ENCODE results near the gene GLS2. TPM values are rescaled to one million over a fixed set of nuclear protein-coding genes. Genes with fewer than 3 reads are reported as not detected.

The GLS2 gene
- total RNA-seq, 1 donor from 2014 or later, result 0.49 TPM

DNA sequence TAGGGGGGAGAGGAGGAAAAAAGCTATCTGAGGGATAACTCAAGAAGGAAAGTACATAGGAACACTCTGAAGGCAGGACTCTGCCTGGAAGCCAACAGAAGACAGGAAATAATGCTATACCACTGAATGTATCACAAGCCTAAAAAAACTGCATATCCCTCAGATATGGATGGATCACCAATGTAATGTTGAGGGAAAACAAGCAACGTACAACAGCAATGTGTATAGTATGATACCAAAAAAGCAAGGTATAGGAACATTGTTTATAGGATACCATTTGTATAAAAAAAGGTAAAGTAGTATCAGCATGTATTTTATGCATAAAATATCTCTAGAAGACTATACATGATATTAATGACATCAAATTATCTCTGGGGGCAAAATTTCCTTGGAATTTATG, 3.4 kb downstream of the GLS2 start:
- DNase-seq, result no peak
- Histone ChIP-seq H3K27ac (replicated peaks) (no peak overlapping the region), H3K9me3 (replicated peaks) (peaks cover 3% of the 10 kb centered on the region), H3K4me3 (no peak overlapping the region), H3K27me3 (ENCODE audit: low read depth) (no peaks in the 10 kb centered on the region), H3K36me3 (no peaks in the 10 kb centered on the region), H3K4me1 (peaks cover 20% of the 10 kb centered on the region)
- intact Hi-C loops (cut with micrococcal nuclease), result no loop called here
- TF ChIP-seq, protein P1, sequence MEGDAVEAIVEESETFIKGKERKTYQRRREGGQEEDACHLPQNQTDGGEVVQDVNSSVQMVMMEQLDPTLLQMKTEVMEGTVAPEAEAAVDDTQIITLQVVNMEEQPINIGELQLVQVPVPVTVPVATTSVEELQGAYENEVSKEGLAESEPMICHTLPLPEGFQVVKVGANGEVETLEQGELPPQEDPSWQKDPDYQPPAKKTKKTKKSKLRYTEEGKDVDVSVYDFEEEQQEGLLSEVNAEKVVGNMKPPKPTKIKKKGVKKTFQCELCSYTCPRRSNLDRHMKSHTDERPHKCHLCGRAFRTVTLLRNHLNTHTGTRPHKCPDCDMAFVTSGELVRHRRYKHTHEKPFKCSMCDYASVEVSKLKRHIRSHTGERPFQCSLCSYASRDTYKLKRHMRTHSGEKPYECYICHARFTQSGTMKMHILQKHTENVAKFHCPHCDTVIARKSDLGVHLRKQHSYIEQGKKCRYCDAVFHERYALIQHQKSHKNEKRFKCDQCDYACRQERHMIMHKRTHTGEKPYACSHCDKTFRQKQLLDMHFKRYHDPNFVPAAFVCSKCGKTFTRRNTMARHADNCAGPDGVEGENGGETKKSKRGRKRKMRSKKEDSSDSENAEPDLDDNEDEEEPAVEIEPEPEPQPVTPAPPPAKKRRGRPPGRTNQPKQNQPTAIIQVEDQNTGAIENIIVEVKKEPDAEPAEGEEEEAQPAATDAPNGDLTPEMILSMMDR (IDR thresholded peaks at IDR 0.05; ENCODE audit: borderline replicate concordance), result no peak

DNA sequence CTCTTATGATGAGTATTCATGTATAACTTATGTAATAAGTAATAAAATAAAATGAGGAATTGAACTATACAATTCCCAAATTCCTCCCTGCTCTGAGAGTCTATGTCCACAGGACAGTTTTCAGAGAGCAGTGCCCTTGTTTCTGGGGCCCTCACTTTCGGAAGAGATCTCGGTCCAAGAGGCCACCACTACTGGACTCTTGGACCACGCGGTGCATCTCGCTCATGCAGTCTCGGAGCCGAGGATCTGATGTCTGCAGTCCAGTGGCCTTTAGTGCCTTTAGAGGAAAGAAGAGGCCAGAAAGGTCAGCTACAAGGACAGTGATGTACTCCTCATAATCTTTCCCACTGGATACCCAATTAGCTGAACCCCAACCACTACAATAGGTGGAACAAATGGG, 8.3 kb downstream of the GLS2 start:
- Histone ChIP-seq H3K4me1 (peaks cover 5% of the 10 kb centered on the region), H3K27me3 (ENCODE audit: low read depth) (no peaks in the 10 kb centered on the region), H3K4me3 (no peak overlapping the region), H3K9me3 (replicated peaks) (no peaks in the 10 kb centered on the region), H3K36me3 (no peaks in the 10 kb centered on the region), H3K27ac (replicated peaks) (no peak overlapping the region)
- TF ChIP-seq, protein P1 (IDR thresholded peaks at IDR 0.05; ENCODE audit: borderline replicate concordance), result no peak
- intact Hi-C loops (cut with micrococcal nuclease), result no loop called here
- DNase-seq, result no peak

DNA sequence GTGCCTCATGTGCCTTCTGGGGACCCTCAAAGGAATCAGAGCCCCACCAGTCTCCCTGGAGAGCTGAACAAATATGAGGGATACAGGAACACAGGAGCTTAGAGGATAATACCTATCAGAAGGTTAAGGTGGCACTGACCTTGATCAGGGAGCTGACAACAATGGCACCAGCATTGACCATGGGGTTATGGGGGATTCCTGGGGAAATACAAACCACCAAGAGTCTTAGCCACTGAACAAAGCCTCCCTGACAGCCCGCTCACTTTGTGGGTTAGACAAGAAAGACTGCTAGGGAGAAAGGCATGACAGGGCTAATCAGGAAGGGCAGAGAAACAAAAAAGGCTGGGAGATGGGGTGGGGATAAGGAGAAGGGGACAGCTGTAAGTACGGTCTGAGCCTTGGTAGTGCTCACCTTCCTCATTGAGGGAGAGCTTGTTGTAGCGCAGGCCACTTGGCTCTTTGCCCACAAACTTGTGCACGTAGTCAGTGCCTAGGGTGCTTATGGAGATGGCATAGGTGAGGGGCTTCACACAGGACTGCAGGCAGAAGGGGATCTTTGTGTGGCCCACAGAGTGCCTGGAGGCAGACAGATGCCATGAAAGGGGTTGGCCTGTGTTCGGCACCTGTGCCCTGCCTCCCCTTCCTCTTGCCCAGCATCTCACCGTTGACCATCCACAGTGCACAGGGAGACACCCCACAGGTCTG, 10.3 kb downstream of the GLS2 start:
- Histone ChIP-seq H3K27ac (replicated peaks) (no peak overlapping the region), H3K4me1 (peaks cover 11% of the 10 kb centered on the region), H3K9me3 (replicated peaks) (no peaks in the 10 kb centered on the region), H3K4me3 (no peak overlapping the region), H3K36me3 (no peaks in the 10 kb centered on the region), H3K27me3 (ENCODE audit: low read depth) (no peaks in the 10 kb centered on the region)
- intact Hi-C loops (cut with micrococcal nuclease), result no loop called here
- no peak for DNase-seq
- TF ChIP-seq, protein P1 (IDR thresholded peaks at IDR 0.05; ENCODE audit: borderline replicate concordance), result no peak

DNA sequence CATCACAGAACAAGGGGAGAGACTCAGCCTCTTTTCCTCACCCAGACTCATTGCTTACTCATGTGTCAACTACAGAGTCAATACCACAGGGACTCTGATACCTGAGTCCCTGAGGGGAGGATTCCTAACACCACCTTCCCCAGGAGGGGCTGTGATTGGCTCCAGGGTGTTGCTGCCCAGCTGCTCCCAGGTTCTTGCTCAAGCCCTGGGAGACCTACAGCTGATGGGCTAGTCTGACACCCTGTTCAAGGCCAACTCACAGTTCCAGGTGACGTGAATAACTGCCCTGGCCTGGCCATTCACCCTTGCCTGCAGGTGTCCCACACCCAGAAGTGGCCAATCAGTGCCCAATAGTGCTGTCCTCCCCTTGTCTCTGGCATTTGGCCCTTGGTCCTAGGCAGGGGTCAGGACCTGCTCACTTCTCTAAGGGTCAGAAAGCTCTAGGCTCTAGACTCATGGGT, 11.0 kb downstream of the GLS2 start:
- Histone ChIP-seq H3K9me3 (replicated peaks) (no peaks in the 10 kb centered on the region), H3K4me1 (peaks cover 11% of the 10 kb centered on the region), H3K36me3 (no peaks in the 10 kb centered on the region), H3K27me3 (ENCODE audit: low read depth) (no peaks in the 10 kb centered on the region), H3K4me3 (no peak overlapping the region), H3K27ac (replicated peaks) (no peak overlapping the region)
- intact Hi-C loops (cut with micrococcal nuclease), result no loop called here
- DNase-seq, result no peak
- TF ChIP-seq, protein P1 (IDR thresholded peaks at IDR 0.05; ENCODE audit: borderline replicate concordance), result no peak

DNA sequence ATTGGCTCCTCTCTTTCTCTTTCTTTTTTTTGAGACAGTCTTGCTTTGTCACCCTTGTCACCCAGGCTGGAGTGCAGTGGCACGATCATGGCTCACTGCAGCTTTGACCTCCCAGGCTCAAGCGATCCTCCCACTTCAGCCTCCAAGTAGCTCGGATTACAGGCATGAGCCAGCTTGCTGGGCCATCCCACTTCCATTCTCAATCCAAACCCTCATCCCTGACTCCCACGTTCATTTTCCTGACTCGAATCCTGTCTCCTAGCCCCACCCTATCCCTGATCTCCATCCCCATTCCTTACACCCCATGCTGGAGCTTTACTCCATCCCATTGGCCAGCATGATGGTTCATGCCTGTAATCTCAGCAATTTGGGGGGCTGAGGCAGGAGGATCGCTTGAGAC, 11.8 kb downstream of the GLS2 start:
- Histone ChIP-seq H3K36me3 (no peaks in the 10 kb centered on the region), H3K9me3 (replicated peaks) (no peaks in the 10 kb centered on the region), H3K4me3 (no peak overlapping the region), H3K27me3 (ENCODE audit: low read depth) (no peaks in the 10 kb centered on the region), H3K4me1 (peaks cover 11% of the 10 kb centered on the region), H3K27ac (replicated peaks) (no peak overlapping the region)
- DNase-seq, result no peak
- intact Hi-C loops (cut with micrococcal nuclease), result no loop called here
- TF ChIP-seq, protein P1 (IDR thresholded peaks at IDR 0.05; ENCODE audit: borderline replicate concordance), result no peak
